HAP-1 (cell line): ENCODE results near the gene STRBP.
"Not testable (repeated sequence)": the region's sequence is repeated elsewhere in the genome, so short reads cannot be mapped to it uniquely, and the experiment has no call there.

Experiments
- DNase-seq, 2 experiments: peaks; one replicate each; pipeline ENCODE4 v3.0.0-alpha.2; 2016 to 2020; ENCODE audit warnings: low spot score in 2 of 2
- H3K27me3 ChIP-seq: fragments of 250-450 bp; sonication (Bioruptor Pico); 2 replicates; pipeline ENCODE4 v1.5.1; 2020; ENCODE audit warnings: low read depth, mild to moderate bottlenecking, moderate library complexity
- H3K36me3 ChIP-seq: fragments of 250-450 bp; sonication (Bioruptor Pico); replicated peaks from 2 replicates; pipeline ENCODE4 v1.5.1; 2020; ENCODE audit warnings: mild to moderate bottlenecking
- H3K4me1 ChIP-seq: fragments of 250-450 bp; sonication (Bioruptor Pico); 2 replicates; pipeline ENCODE4 v1.5.1; 2020; ENCODE audit warnings: mild to moderate bottlenecking
- H3K4me3 ChIP-seq: fragments of 250-450 bp; sonication (Bioruptor Pico); 2 replicates; pipeline ENCODE4 v1.5.1; 2020; ENCODE audit warnings: mild to moderate bottlenecking, moderate library complexity
- H3K9me3 ChIP-seq: fragments of 250-450 bp; sonication (Bioruptor Pico); 2 replicates; pipeline ENCODE4 v1.5.1; 2020; ENCODE audit warnings: mild to moderate bottlenecking, moderate library complexity
- in situ Hi-C: fragments of 300-500 bp; cut with MboI; formaldehyde crosslinking; loops from 3 replicates; pipeline ENCODE4 v1.14.3; 2020; ENCODE audit warnings: low sequenced_read_pairs, inconsistent platforms, mixed read lengths

STRBP gene

GRCh38 chr9:123220127-123220526 is 48.3 kb downstream of the STRBP start:
- DNase-seq, result no peak
- Histone ChIP-seq H3K4me1 (no peaks in the 10 kb centered on the region), H3K9me3 (no peaks in the 10 kb centered on the region), H3K4me3 (no peak overlapping the region), H3K36me3 (no peaks in the 10 kb centered on the region), H3K27me3 (no peaks in the 10 kb centered on the region)
- in situ Hi-C loops, result no loop called here

GRCh38 chr9:123218831-123219230 is 49.6 kb downstream of the STRBP start:
- no peaks in the 10 kb centered on the region for H3K36me3 ChIP-seq
- no peak overlapping the region for H3K4me3 ChIP-seq
- no peaks in the 10 kb centered on the region for H3K9me3 ChIP-seq
- no peaks in the 10 kb centered on the region for H3K27me3 ChIP-seq
- no peaks in the 10 kb centered on the region for H3K4me1 ChIP-seq
- in situ Hi-C loops, result no loop called here
- DNase-seq, result no peak

DNA sequence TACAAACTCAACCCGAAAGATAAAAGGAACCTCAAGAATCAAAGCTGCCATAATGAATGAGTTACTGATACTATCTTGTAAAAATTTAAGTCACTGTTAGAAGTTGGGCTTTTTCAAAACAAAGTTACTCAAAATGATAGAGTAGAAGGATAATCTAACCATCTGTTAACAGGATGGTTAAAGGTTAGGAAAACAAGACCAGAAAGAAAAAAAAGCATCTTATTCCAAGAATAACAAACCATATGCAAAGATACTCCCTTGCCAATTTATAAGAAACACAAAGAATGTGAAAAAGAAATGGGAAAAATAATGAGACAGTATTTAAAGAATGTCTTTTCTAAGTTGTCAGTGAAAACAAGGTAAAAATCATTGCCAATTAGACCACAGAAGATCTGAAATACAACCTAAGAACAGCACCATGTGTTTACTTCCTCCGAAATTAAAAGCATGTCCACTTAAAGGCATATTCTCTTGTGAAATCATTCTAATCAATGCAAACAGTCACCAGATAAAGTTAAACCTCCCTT is 51.2 kb downstream of the STRBP start:
- no peak for DNase-seq
- in situ Hi-C loops, result no loop called here
- Histone ChIP-seq H3K4me1 (no peaks in the 10 kb centered on the region), H3K27me3 (no peaks in the 10 kb centered on the region), H3K36me3 (no peaks in the 10 kb centered on the region), H3K9me3 (no peaks in the 10 kb centered on the region), H3K4me3 (no peak overlapping the region)

DNA sequence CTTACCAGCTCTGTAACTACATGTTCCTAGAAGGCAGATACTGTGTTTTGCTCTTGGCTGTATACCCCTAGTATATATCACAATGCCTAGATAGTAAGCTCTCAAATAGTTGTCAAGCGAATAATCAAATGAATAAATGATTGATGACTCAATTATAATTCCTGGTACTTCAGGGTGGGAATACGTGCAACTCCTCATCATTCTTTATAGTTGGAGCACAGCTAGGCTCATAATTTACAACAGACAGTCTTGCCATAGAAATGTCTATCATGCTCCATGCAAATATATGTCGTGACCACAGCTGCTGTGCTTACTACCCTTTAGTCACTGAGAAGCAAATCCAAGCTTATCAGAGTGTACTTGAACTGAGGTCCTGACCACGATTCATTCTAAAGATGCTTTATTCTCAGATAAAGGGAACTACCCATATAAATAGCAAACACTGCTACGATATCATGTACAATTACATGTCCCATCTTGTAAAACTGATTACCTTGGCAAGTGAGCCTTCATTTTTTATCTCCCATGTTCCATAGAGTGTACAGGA is 52.1 kb downstream of the STRBP start:
- Histone ChIP-seq H3K4me3 (no peak overlapping the region), H3K4me1 (no peaks in the 10 kb centered on the region), H3K9me3 (no peaks in the 10 kb centered on the region), H3K27me3 (no peaks in the 10 kb centered on the region), H3K36me3 (no peaks in the 10 kb centered on the region)
- DNase-seq, result no peak
- in situ Hi-C loops, result no loop called here

- no peak for DNase-seq
- no peak overlapping the region for H3K4me3 ChIP-seq
- H3K9me3 ChIP-seq, result no peaks in the 10 kb centered on the region
- in situ Hi-C loops, result no loop called here
- H3K36me3 ChIP-seq, result no peaks in the 10 kb centered on the region
- H3K27me3 ChIP-seq, result no peaks in the 10 kb centered on the region
- H3K4me1 ChIP-seq, result no peaks in the 10 kb centered on the region
These were observed 57.3 kb downstream of the STRBP start for GRCh38 chr9:123211081-123211480.

DNA sequence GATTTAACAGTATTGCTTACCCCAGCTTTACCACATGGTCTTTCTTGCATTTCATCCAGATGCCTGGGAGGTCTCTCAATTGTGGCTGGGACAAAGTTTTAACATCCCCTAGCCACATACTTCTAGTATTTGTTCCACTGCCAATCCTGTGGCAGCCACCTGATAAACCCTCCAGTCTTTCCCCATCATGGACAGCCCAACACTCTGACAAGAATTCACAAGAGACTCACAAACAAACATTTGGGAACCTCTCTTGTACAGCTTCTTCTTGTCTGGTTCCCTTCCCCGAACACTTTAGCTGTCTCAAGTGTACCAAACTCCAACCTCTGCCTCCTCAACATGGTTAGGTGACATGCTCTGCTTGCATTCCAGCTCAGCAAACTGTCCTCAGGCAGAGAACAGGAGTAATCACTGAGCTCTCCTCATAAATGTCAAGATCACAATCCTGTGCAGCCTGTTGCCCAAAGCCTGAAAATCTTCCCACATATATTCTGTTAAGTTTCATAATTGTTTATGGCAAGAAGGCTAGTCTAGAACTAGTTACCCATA is 59.7 kb downstream of the STRBP start:
- H3K27me3 ChIP-seq, result no peaks in the 10 kb centered on the region
- no peaks in the 10 kb centered on the region for H3K9me3 ChIP-seq
- H3K4me1 ChIP-seq, result no peaks in the 10 kb centered on the region
- in situ Hi-C loops, result no loop called here
- no peak for DNase-seq
- no peak overlapping the region for H3K4me3 ChIP-seq
- H3K36me3 ChIP-seq, result no peaks in the 10 kb centered on the region

DNA sequence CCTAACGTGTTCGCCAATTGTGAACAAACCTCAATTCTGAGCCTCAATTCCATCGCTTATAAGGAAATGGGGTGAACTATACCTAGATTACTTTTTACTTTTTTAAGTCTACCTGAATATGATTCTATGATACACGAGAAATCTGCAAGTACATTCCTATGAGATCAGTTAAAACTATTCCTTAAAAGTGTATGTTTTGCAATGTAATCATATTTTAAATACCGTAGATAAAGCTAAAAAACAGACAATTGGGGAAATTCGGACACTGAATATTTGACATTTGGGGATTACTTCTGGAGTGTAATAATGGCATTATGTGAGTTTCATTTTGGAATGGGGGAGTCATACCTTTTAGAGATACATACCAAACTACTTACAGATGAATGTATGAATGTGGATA is 62.3 kb downstream of the STRBP start:
- DNase-seq, result no peak
- Histone ChIP-seq H3K9me3 (no peaks in the 10 kb centered on the region), H3K4me1 (no peaks in the 10 kb centered on the region), H3K36me3 (no peaks in the 10 kb centered on the region), H3K4me3 (no peak overlapping the region), H3K27me3 (no peaks in the 10 kb centered on the region)
- in situ Hi-C loops, result no loop called here

DNA sequence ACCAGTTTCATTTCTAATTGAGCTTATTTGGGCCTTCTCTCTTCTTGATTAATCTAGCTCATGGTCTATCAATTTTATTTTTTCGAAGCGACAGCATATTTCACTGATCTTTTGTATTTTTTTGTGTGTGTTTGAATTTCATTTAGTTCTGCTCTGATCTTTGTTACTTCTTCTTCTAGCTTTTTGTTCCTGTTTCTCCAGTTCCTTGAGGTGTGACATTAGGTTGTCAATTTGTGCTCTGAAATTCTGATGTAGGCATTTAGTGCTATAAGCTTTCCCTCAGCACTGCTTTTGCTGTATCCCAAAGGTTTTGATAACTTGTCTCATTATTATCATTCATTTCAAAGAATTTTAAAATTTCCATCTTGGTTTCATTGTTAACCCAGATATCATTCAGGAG is 67.3 kb downstream of the STRBP start:
- H3K9me3 ChIP-seq, result no peaks in the 10 kb centered on the region
- in situ Hi-C loops, result no loop called here

DNA sequence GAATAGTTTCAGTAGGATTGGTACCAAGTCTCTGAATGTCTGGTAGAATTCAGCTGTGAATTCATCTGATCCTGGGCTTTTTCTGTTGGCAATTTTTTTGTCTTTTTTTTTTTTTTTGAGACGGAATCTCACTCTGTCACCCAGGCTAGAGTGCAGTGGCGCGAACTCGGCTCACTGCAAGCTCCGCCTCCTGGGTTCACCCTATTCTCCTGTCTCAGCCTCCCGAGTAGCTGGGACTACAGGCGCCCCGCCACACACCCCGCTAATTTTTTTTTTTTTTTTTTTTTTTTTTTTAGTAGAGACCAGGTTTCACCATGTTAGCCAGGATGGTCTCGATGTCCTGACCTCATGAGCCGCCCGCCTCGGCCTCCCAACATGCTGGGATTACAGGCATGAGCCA is 67.9 kb downstream of the STRBP start:
- in situ Hi-C loops, H3K4me1 ChIP-seq: not testable (repeated sequence)

More for the DNA sequence above, 67.3 kb downstream of the STRBP start:
- H3K4me3 ChIP-seq, result no peak overlapping the region
- no peaks in the 10 kb centered on the region for H3K27me3 ChIP-seq
- DNase-seq, result no peak
- H3K36me3 ChIP-seq, result no peaks in the 10 kb centered on the region
- H3K4me1 ChIP-seq, result no peaks in the 10 kb centered on the region

GRCh38 chr9:123196124-123196523 is 72.3 kb downstream of the STRBP start:
- Histone ChIP-seq H3K4me3 (no peak overlapping the region), H3K27me3 (no peaks in the 10 kb centered on the region), H3K36me3 (no peaks in the 10 kb centered on the region), H3K4me1 (peaks cover 14% of the 10 kb centered on the region), H3K9me3 (no peaks in the 10 kb centered on the region)
- no peak for DNase-seq
- in situ Hi-C loops, result no loop called here

More for the DNA sequence above, 67.9 kb downstream of the STRBP start:
- DNase-seq, H3K36me3 ChIP-seq, H3K27me3 ChIP-seq, H3K4me3 ChIP-seq, H3K9me3 ChIP-seq: not testable (repeated sequence)

DNA sequence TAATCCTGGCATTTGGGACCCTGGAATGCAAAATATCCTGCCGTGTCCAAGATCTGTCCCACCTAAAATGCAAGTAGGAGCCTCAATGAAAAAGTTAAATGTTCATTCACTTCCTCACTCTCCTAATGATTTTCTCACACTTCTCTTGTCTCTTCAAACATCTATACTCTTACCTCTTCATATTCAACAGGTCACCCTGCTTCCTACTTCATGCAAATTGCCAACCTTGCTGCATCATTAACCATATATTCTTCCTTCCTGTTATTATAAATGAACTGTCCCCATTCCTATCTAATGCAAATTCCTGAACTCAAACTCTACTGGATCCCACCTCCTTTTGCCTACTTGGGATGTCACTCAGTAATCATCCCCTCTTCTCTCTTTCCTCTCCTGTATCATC is 74.4 kb downstream of the STRBP start:
- Histone ChIP-seq H3K27me3 (no peaks in the 10 kb centered on the region), H3K9me3 (no peaks in the 10 kb centered on the region), H3K4me3 (no peak overlapping the region), H3K36me3 (no peaks in the 10 kb centered on the region), H3K4me1 (peaks cover 20% of the 10 kb centered on the region)
- DNase-seq, result no peak
- in situ Hi-C loops, result no loop called here

DNA sequence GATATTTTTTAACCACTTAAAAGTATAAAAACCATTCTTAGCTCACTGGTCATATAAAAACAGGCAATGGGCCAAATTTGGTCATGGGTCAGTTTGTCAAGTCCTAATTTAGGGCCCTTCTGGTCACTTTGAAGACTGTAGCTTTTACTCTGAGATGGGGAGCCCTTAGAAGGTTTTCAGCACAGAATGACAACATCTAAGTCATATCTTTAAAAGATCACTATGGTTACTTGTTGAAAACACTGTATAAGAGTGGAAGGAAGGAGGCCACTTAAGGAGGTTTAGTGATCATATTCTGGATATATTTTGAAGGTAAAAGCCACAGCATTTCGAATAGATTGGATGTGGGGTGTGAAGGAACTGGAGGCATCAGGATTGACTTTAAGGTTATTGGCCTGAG is 76.7 kb downstream of the STRBP start:
- Histone ChIP-seq H3K27me3 (no peaks in the 10 kb centered on the region), H3K4me3 (no peak overlapping the region), H3K4me1 (peaks cover 20% of the 10 kb centered on the region), H3K36me3 (no peaks in the 10 kb centered on the region), H3K9me3 (no peaks in the 10 kb centered on the region)
- in situ Hi-C loops, result no loop called here
- DNase-seq, result no peak

DNA sequence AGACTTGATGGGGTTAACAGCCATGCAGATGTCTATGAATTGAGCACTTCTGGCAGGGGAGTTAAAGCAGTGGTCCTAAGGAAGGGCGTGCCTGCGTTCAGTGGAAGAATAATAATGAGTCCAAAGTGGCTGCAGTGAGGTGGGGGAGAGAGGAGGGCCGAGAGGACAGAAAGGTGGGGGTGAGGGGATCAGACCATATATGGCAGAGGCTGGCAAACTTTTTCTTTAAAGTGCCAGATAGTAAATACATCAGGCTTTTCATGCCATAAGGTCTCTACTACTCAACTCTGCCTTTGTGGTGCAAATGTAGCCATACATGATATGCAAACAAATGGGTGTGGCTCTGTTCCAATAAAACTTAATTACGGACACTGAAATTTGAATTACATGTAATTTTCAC is 77.1 kb downstream of the STRBP start:
- no peak overlapping the region for H3K4me3 ChIP-seq
- H3K9me3 ChIP-seq, result no peaks in the 10 kb centered on the region
- in situ Hi-C loops, result no loop called here
- no peaks in the 10 kb centered on the region for H3K36me3 ChIP-seq
- no peaks in the 10 kb centered on the region for H3K27me3 ChIP-seq
- H3K4me1 ChIP-seq, result peaks cover 20% of the 10 kb centered on the region
- peak; percentile 77 to 84 for DNase-seq

DNA sequence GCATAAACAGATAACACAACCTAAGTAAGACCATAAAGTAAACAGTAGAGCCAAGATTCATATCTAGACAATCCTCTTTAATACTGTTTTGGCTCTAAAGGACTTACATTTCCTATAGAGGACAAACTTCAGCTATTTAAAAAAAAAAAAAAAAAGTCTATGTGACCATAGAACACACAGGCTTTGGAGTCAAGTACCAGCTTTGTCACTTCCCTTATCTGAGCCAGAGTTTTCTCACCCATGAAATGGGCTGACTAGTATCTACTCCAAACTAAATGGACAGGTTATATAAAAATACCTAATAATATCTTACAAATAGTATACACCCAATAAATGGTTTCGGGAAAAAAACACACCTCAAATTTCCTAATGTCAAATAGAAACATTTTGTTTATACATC is 81.3 kb downstream of the STRBP start:
- Histone ChIP-seq H3K4me3 (no peak overlapping the region), H3K4me1 (peaks cover 16% of the 10 kb centered on the region), H3K9me3 (no peaks in the 10 kb centered on the region), H3K27me3 (no peaks in the 10 kb centered on the region), H3K36me3 (no peaks in the 10 kb centered on the region; the same call in 1 of the 2 replicates)
- DNase-seq, result no peak
- in situ Hi-C loops, result no loop called here

- H3K4me3 ChIP-seq, result not testable (repeated sequence)
These were observed 82.4 kb downstream of the STRBP start for GRCh38 chr9:123186029-123186428.

More at GRCh38 chr9:123186029-123186428, 82.4 kb downstream of the STRBP start:
- H3K9me3 ChIP-seq, H3K27me3 ChIP-seq, DNase-seq, H3K4me1 ChIP-seq, in situ Hi-C loops, H3K36me3 ChIP-seq: not testable (repeated sequence)
